ENCODE measurements around the gene LRRC23.

LRRC23 gene

GRCh38 chr12:6941782-6942181 is 37.2 kb downstream of the LRRC23 start:
- TF ChIP-seq POLR2A (IDR thresholded peaks at IDR 0.05; ENCODE audit: extremely low read depth, insufficient read length): no peak
- no peak for TF ChIP-seq MYC (IDR thresholded peaks at IDR 0.05; ENCODE audit: low read depth, low read length)
- TF ChIP-seq MAX (IDR thresholded peaks at IDR 0.05; ENCODE audit: low read depth, low read length): no peak
- no peak for TF ChIP-seq CTCF (IDR thresholded peaks at IDR 0.05; ENCODE audit: low read depth, low read length)
- H3K4me3 ChIP-seq (ENCODE audit: low read depth, low read length): no peak overlapping the region
- no peak for DNase-seq (ENCODE audit: low read depth)

- no peak for TF ChIP-seq CTCF (IDR thresholded peaks at IDR 0.05; ENCODE audit: low read depth, low read length)
- TF ChIP-seq POLR2A (IDR thresholded peaks at IDR 0.05; ENCODE audit: extremely low read depth, insufficient read length): no peak
- no peak for TF ChIP-seq MAX (IDR thresholded peaks at IDR 0.05; ENCODE audit: low read depth, low read length)
- no peak for TF ChIP-seq MYC (IDR thresholded peaks at IDR 0.05; ENCODE audit: low read depth, low read length)
- DNase-seq (ENCODE audit: low read depth): no peak
- no peak overlapping the region for H3K4me3 ChIP-seq (ENCODE audit: low read depth, low read length)
Observed at GRCh38 chr12:6942331-6942665, 37.7 kb downstream of the LRRC23 start.

- no peak overlapping the region for H3K4me3 ChIP-seq (ENCODE audit: low read depth, low read length)
- no peak for TF ChIP-seq POLR2A (IDR thresholded peaks at IDR 0.05; ENCODE audit: extremely low read depth, insufficient read length)
- TF ChIP-seq MYC (IDR thresholded peaks at IDR 0.05; ENCODE audit: low read depth, low read length): no peak
- TF ChIP-seq CTCF (IDR thresholded peaks at IDR 0.05; ENCODE audit: low read depth, low read length): no peak
- TF ChIP-seq MAX (IDR thresholded peaks at IDR 0.05; ENCODE audit: low read depth, low read length): no peak
- peak; percentile 91 for DNase-seq (ENCODE audit: low read depth)
Observed at GRCh38 chr12:6943389-6943721, 38.7 kb downstream of the LRRC23 start.

GRCh38 chr12:6943722-6944380 is 39.2 kb downstream of the LRRC23 start, which contains the start of the genes C12orf57 and RNU7-1:
Gene C12orf57, plus strand, starts transcription at chr12:6944022. Its CDS starts 100 bp downstream, at chr12:6944122.
Gene RNU7-1, plus strand, starts transcription at chr12:6943816.
- TF ChIP-seq POLR2A (IDR thresholded peaks at IDR 0.05; ENCODE audit: extremely low read depth, insufficient read length): peak; percentile 100
- TF ChIP-seq MAX (IDR thresholded peaks at IDR 0.05; ENCODE audit: low read depth, low read length): peak; percentile 18; the same call in 1 of the 2 replicates
- no peak for TF ChIP-seq CTCF (IDR thresholded peaks at IDR 0.05; ENCODE audit: low read depth, low read length)
- H3K4me3 ChIP-seq (ENCODE audit: low read depth, low read length): peak within 1 kb of the TSS; percentile 75
- DNase-seq (ENCODE audit: low read depth): peak; percentile 97

- H3K4me3 ChIP-seq (ENCODE audit: low read depth, low read length): peak overlapping the region; percentile 75
- DNase-seq (ENCODE audit: low read depth): peak; percentile 94
- 0 out of 2 replicates have a peak, but pooled peaks have one; percentile 32 for TF ChIP-seq MYC (IDR thresholded peaks at IDR 0.05; ENCODE audit: low read depth, low read length)
- TF ChIP-seq MAX (IDR thresholded peaks at IDR 0.05; ENCODE audit: low read depth, low read length): peak; percentile 15; the same call in 1 of the 2 replicates
- peak; percentile 76 for TF ChIP-seq CTCF (IDR thresholded peaks at IDR 0.05; ENCODE audit: low read depth, low read length)
- no peak for TF ChIP-seq POLR2A (IDR thresholded peaks at IDR 0.05; ENCODE audit: extremely low read depth, insufficient read length)
Observed at GRCh38 chr12:6944381-6945186, 40.0 kb downstream of the LRRC23 start.
